Left lung (tissue), 10 donors: Measurements from ENCODE around the gene XRCC4. TPM values are rescaled to one million over a fixed set of nuclear protein-coding genes. Genes with fewer than 3 reads are reported as not detected.
A peak's percentile ranks its signal among the peaks of the same experiment; 100 is the strongest.

Source experiments
- ATAC-seq: fragments of 200-7000 bp; cut with Tn5 transposase; one replicate; pipeline ENCODE4 v1.9.1; 2020; ENCODE audit warnings: moderate library complexity
- DNase-seq, 4 donors: peaks; one replicate each; pipeline ENCODE4 v3.0.0-alpha.2; 2013 to 2020
- H3K27ac ChIP-seq, 2 donors: fragments of 200-600 bp; sonication (generic) in 1 of 2; one replicate each; pipeline versions ENCODE4 v1.5.0 to v1.8.0; 2020 to 2021
- H3K27me3 ChIP-seq, 2 donors: fragments of 200-600 bp; sonication (generic) in 1 of 2; one replicate each; pipeline versions ENCODE4 v1.5.0 to v1.8.0; 2020 to 2021
- H3K36me3 ChIP-seq, 2 donors: fragments of 200-600 bp; sonication (generic) in 1 of 2; one replicate each; pipeline versions ENCODE4 v1.5.0 to v1.8.0; 2020 to 2021
- H3K4me1 ChIP-seq, 2 donors: fragments of 200-600 bp; one replicate each; pipeline ENCODE4 v1.8.0; 2021
- H3K4me3 ChIP-seq, 2 donors: fragments of 200-600 bp; sonication (generic) in 1 of 2; one replicate each; pipeline versions ENCODE4 v1.5.0 to v1.8.0; 2020 to 2021; ENCODE audit warnings: mild to moderate bottlenecking in 1 of 2
- H3K9me3 ChIP-seq, 2 donors: fragments of 200-600 bp; sonication (generic) in 1 of 2; one replicate each; pipeline versions ENCODE4 v1.5.0 to v1.8.0; 2020 to 2021
- intact Hi-C, 2 donors: fragments of 100-400 bp; cut with DNase I; formaldehyde crosslinking; loops; one replicate each; pipeline versions ENCODE4 v1.11.2 to v1.14.2; 2022
- polyA plus RNA-seq, 6 donors: library from polyadenylated mRNA; unstranded; fragments of 120-200 nt; gene quantifications; one replicate each; pipeline ENCODE4 v1.2.1, GENCODE V29; 2013; ENCODE audit not compliant: insufficient read length in 6 of 6
- total RNA-seq, 2 donors: library from RNA; stranded (reverse); fragmentation: NEBNext Ultra II Directional; extraction: Animal tissue kit (Norgen Biotek cat#: 25700); gene quantifications; one replicate each; pipeline ENCODE4 v1.2.1, GENCODE V29; 2021
- TF ChIP-seq, protein P1 (sequence below), 2 donors: fragments of 200-600 bp; sonication (generic) in 1 of 2; IDR thresholded peaks; one replicate each; pipeline versions ENCODE4 v1.5.0 to v1.8.0; 2021; ENCODE audit warnings: antibody characterized with exemption in 2 of 2
- donor health status: DM: no; HTN: yes; CAD: no.
- donor health status: DM: no; HTN: no; CAD: no.

Gene XRCC4
- total and polyA plus RNA-seq, 8 donors, result 6.2 to 9.7 (median 8.8) TPM

DNA sequence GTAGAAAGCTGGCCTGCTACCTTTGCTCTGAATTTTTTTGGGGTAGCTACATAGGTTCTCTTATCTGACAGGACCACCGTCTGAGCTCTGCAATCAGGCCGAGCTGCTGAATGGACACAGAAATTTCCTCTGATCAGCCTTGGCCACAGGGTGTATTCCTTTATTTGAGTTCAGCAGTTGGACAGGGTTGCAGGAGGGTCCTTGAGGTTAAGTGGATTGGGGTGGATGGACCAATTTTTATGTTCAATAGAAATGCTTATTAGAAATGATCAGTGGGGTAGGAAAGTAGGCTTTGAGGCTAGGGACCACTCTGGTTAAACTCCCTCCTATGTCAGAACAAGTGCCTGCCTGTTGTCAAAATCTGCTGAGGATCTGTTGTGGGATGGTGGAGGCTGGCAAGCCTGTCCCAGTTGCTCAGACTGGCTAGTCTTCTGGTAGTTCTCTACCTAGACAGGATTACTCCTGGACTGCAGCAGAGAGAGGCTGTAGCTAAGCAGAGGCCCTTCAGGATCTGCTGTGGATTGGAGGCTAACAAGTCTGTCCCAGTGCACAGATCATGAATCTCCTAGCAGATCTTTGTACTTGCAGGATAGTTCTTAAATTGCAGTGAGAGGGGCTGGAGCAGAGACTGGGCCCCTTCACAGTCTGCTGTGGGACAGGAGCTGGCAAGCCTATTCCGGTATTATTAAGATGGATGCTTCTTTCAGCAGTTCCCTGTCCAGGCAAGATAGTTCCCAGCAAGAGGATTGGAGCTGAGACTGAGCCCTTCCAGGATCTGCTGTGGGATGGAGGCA is 18.0 kb downstream of the XRCC4 start:
- Histone ChIP-seq H3K4me1 (no peaks in the 10 kb centered on the region), H3K9me3 (peaks cover 0 to 27% of the 10 kb centered on the region in 2 donors), H3K36me3 (no peaks in the 10 kb centered on the region), H3K27ac (no peak overlapping the region), H3K27me3 (no peaks in the 10 kb centered on the region), H3K4me3 (no peak overlapping the region)
- intact Hi-C loops, result no loop called here
- DNase-seq, result no peak
- TF ChIP-seq, protein P1, sequence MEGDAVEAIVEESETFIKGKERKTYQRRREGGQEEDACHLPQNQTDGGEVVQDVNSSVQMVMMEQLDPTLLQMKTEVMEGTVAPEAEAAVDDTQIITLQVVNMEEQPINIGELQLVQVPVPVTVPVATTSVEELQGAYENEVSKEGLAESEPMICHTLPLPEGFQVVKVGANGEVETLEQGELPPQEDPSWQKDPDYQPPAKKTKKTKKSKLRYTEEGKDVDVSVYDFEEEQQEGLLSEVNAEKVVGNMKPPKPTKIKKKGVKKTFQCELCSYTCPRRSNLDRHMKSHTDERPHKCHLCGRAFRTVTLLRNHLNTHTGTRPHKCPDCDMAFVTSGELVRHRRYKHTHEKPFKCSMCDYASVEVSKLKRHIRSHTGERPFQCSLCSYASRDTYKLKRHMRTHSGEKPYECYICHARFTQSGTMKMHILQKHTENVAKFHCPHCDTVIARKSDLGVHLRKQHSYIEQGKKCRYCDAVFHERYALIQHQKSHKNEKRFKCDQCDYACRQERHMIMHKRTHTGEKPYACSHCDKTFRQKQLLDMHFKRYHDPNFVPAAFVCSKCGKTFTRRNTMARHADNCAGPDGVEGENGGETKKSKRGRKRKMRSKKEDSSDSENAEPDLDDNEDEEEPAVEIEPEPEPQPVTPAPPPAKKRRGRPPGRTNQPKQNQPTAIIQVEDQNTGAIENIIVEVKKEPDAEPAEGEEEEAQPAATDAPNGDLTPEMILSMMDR (IDR thresholded peaks at IDR 0.05), result no peak
- ATAC-seq, result no peak

DNA sequence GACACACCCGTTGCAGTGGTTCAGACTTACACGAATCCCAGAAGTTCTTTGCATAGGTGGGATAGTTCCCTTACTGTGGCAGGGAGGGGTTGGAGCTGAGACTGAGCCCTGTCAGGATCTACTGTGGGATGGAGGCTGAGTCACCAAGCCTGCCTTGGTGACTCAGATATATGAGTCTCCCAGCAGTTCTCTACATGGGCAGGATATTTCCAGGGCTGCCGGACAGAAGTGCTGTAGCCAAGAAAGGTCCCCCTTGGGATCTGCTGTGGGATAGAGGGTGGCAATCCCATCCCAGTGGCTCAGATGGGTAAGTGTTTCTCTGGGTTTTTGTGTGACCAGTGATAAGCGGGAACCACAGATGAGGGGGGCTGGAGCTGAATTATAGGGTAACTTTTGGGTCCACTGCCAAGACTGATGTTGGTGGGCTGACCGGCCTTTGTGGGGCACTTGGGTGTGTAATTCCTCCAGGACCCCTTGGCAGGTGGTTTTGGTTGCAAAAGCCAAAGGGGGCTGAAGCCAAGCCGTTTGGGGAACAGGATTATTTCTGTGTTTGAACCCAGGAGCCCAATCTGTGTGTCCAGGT is 18.7 kb downstream of the XRCC4 start:
- no peaks in the 10 kb centered on the region for H3K36me3 ChIP-seq
- H3K27me3 ChIP-seq, result no peaks in the 10 kb centered on the region
- peak; percentile 79 for ATAC-seq
- H3K27ac ChIP-seq, result no peak overlapping the region
- TF ChIP-seq, protein P1 (IDR thresholded peaks at IDR 0.05), result no peak
- no peaks in the 10 kb centered on the region for H3K4me1 ChIP-seq
- intact Hi-C loops, result no loop called here
- no peak for DNase-seq
- peaks cover 0 to 24% of the 10 kb centered on the region in 2 donors for H3K9me3 ChIP-seq
- H3K4me3 ChIP-seq, result no peak overlapping the region

DNA sequence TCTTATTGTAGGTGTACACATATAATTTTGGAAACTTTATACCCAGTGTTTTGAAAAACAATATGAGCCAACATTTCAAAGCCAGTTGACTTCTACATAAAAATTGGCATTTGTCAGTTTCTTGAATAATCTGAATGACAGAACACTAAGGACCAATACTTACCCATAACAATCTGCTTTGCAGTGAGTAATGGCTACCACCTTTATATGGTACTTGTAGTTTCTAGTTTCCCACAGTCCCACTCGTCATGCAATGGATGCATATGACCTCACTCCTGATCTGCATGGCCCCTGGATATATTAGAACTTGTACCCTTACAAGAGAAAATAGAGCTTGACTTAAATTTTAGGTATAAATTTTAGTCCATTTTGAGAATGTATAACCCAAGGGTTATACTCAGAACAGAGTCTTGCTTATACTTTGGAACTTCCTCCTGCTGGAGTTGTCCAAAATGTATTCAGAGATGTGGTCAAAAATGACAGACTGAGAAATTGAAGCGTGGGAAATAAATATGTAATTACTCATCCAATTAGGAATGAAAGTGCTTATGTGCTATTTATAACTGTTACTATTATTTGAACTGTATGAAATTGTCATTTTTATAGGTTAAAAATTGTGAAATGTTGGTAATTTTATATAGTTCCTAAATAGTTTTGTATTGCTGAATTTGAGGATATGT is 19.5 kb downstream of the XRCC4 start:
- Histone ChIP-seq H3K4me1 (no peaks in the 10 kb centered on the region), H3K4me3 (no peak overlapping the region), H3K36me3 (no peaks in the 10 kb centered on the region), H3K27ac (no peak overlapping the region), H3K9me3 (peaks cover 0 to 22% of the 10 kb centered on the region in 2 donors), H3K27me3 (no peaks in the 10 kb centered on the region)
- TF ChIP-seq, protein P1 (IDR thresholded peaks at IDR 0.05), result no peak
- intact Hi-C loops, result no loop called here
- DNase-seq (no peak), ATAC-seq (no peak)

DNA sequence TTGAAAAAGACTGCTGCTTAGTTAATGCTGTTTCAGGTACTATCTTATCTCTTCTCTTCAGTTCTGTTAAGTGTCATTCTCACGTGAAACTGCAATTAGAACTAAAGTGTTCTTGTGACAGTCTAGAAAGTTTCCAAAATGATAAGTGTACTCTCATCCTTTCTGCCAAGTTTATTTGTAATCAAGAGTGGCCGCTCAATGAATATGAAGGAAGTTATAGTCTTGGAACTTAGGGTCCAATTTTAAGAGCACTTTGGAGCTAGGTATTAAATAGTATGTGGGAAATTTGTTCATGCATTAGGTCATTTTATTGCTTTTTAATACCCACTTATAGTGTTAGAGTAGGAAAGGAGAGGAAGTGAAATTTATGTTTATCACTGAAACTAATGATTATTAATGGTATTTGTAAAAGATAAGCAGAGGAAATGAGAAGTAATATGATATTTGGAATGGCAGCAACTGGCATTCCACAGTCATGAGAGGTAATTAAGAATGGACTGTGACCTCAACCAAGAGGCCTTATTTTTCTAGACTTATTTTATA is 20.4 kb downstream of the XRCC4 start:
- TF ChIP-seq, protein P1 (IDR thresholded peaks at IDR 0.05), result no peak
- no peak for ATAC-seq
- intact Hi-C loops, result no loop called here
- Histone ChIP-seq H3K9me3 (peaks cover 0 to 17% of the 10 kb centered on the region in 2 donors), H3K4me3 (no peak overlapping the region), H3K36me3 (no peaks in the 10 kb centered on the region), H3K4me1 (no peaks in the 10 kb centered on the region), H3K27me3 (no peaks in the 10 kb centered on the region), H3K27ac (no peak overlapping the region)
- DNase-seq, result no peak

DNA sequence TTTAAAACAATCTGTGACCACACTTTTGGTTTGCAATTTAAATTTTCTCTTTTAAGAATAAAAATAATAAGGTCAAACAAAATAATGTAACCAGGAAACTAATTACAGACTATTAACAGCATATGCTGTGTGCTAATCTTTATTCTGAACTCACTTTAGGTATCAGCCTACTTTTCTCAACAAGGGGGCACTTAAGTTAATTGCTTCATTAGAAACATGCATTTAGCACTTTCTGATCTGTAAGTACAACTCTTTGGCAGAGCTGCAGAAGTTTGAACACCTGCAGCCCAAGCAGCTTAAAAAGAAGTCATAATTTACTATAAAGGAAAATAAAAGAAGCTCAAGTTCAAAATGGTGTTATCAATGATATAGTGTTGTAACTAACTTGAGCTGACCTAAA is 21.7 kb downstream of the XRCC4 start:
- intact Hi-C loops, result no loop called here
- Histone ChIP-seq H3K27ac (no peak overlapping the region), H3K4me1 (no peaks in the 10 kb centered on the region), H3K36me3 (no peaks in the 10 kb centered on the region), H3K9me3 (peaks cover 0 to 5% of the 10 kb centered on the region in 2 donors), H3K27me3 (no peaks in the 10 kb centered on the region), H3K4me3 (no peak overlapping the region)
- no peak for DNase-seq
- no peak for ATAC-seq
- TF ChIP-seq, protein P1 (IDR thresholded peaks at IDR 0.05), result no peak
